HepG2 (cell line): ENCODE data around the gene CDT1. TPM values are rescaled to one million over a fixed set of nuclear protein-coding genes. Genes with fewer than 3 reads are reported as not detected.
A peak's percentile ranks its signal among the peaks of the same experiment; 100 is the strongest.

Source experiments
- FOXK2 ChIP-seq: fragments of 450-650 bp; IDR thresholded peaks from 2 replicates; pipeline ENCODE4 v1.6.1; 2016
- GTF2F1 ChIP-seq: fragments of 150-350 bp; IDR thresholded peaks from 2 replicates; pipeline ENCODE4 v1.6.1; 2014; ENCODE audit warnings: low read length
- HDAC2 ChIP-seq: sonication (generic); formaldehyde crosslinking; IDR thresholded peaks from 2 replicates; pipeline ENCODE4 v1.4.0; 2020; ENCODE audit warnings: missing genetic modification reagents
- HMG20B ChIP-seq: conservative IDR thresholded peaks from 2 replicates; pipeline ENCODE4 v1.6.1; 2016; ENCODE audit warnings: missing genetic modification reagents, missing compliant biosample characterization
- PAX8 ChIP-seq: sonication (generic); formaldehyde crosslinking; IDR thresholded peaks from 2 replicates; pipeline ENCODE4 v1.8.0; 2022; ENCODE audit warnings: mild to moderate bottlenecking, missing genetic modification reagents, borderline replicate concordance
- SNRNP70 ChIP-seq: fragments of 200-400 bp; formaldehyde crosslinking; IDR thresholded peaks from 2 replicates; pipeline ENCODE4 v1.6.1; 2017; ENCODE audit warnings: mild to moderate bottlenecking, low read depth, low read length, moderate library complexity
- ZNF235 ChIP-seq: sonication (generic); formaldehyde crosslinking; IDR thresholded peaks from 2 replicates; pipeline ENCODE4 v1.8.1; 2023; ENCODE audit warnings: mild to moderate bottlenecking, missing genetic modification reagents, borderline replicate concordance
- ZNF550 ChIP-seq: sonication (generic); formaldehyde crosslinking; IDR thresholded peaks from 2 replicates; pipeline ENCODE4 v1.4.0; 2020; ENCODE audit warnings: mild to moderate bottlenecking, missing genetic modification reagents, borderline replicate concordance
- ZNF709 ChIP-seq: sonication (generic); formaldehyde crosslinking; IDR thresholded peaks from 2 replicates; pipeline ENCODE4 v1.5.0; 2020; ENCODE audit warnings: mild to moderate bottlenecking, missing genetic modification reagents
- polyA plus RNA-seq, 8 experiments: library from polyadenylated mRNA; depleted of rRNA in 3 of 8; stranded (reverse) in 7 of 8; unstranded in 1 of 8; fragments of >200 nt; fragmentation: Illumina TruSeq in 4 of 8; extraction: Trizol in 4 of 8; gene quantifications; 2 replicates each; pipeline versions ENCODE4 v1.2.1 to v1.2.3, GENCODE V29; 2011 to 2016; ENCODE audit warnings: low read depth in 4 of 8, missing spikeins in 1 of 8, mixed read lengths in 1 of 8; ENCODE audit not compliant: insufficient read depth in 1 of 8
- total RNA-seq, 5 experiments: library from RNA; depleted of rRNA; stranded (reverse); fragments of >200 nt; fragmentation: Illumina TruSeq; extraction: Trizol; gene quantifications; 2 replicates each; pipeline ENCODE4 v1.2.3, GENCODE V29; 2016; ENCODE audit warnings: low read depth in 1 of 5
- TF ChIP-seq, protein P1 (sequence below): sonication (generic); formaldehyde crosslinking; IDR thresholded peaks from 2 replicates; pipeline ENCODE4 v1.5.0; 2020; ENCODE audit warnings: missing genetic modification reagents
- TF ChIP-seq, protein P2 (sequence below): sonication (generic); formaldehyde crosslinking; IDR thresholded peaks from 2 replicates; pipeline ENCODE4 v1.5.1; 2020; ENCODE audit warnings: mild to moderate bottlenecking, missing genetic modification reagents, borderline replicate concordance
- TF ChIP-seq, protein P3 (sequence below): sonication (generic); formaldehyde crosslinking; IDR thresholded peaks from 2 replicates; pipeline ENCODE4 v1.4.0; 2020; ENCODE audit warnings: missing genetic modification reagents, borderline replicate concordance
- TF ChIP-seq, protein P4 (sequence below): sonication (generic); formaldehyde crosslinking; IDR thresholded peaks from 2 replicates; pipeline ENCODE4 v1.4.0; 2020; ENCODE audit warnings: mild to moderate bottlenecking, missing genetic modification reagents
- TF ChIP-seq, protein P5 (sequence below): sonication (generic); formaldehyde crosslinking; IDR thresholded peaks from 2 replicates; pipeline ENCODE4 v1.4.0; 2020; ENCODE audit warnings: missing genetic modification reagents

Gene CDT1
- total and polyA plus RNA-seq, 2 of the 13 experiments (the other 11 are each of a cell fraction or from before 2014, with no cell fraction given) = 23.1 to 23.8 TPM

DNA sequence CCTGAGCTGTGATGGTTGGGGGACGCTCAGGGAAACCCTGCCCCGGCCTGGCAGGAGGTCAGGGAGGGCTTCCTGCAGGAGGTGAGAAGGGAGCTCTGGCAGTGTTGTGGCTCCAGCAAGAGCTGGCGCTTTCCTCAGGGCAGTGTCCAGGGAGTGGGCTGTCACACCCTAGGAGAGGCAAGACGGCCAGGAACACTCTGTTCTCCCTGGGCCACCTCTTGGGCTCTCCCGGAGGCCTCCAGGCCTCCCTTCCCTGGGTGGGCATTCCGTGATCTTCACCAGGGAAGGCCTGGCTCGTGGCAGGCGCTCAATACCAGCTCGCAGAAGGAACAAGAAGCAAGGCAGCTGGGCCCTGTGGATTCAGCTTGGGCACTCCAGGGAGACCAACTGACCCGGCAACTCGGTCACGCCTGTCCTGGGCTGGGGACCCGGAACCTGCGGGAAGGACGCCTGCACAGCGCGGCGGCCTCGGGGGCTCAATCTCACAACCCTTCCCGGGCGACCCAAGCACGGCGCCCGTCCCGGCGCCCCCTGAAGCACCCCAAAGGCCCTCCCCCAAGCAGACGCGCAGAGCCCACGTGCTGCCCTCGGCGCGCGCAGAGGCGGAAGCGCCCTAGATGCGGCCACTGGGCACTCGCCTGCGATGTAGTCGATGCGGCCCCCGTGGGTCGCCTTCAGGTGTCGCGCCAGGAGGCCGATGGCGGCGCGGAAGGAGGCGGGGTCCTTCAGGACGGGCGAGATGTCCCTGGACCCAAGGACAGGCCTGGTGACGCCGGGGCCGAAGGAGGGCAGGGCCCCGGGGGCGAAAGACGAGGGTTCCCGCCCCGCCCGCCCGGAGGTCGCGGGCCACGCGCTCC, 7.6 kb downstream of the CDT1 start (continued):
- peak; percentile 39 for TF ChIP-seq HDAC2 (CRISPR knock-in tag)
- TF ChIP-seq PAX8 = no peak
- TF ChIP-seq, protein P1, sequence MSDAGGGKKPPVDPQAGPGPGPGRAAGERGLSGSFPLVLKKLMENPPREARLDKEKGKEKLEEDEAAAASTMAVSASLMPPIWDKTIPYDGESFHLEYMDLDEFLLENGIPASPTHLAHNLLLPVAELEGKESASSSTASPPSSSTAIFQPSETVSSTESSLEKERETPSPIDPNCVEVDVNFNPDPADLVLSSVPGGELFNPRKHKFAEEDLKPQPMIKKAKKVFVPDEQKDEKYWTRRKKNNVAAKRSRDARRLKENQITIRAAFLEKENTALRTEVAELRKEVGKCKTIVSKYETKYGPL = no peak; the same call in 1 of the 2 replicates
- no peak for TF ChIP-seq GTF2F1
- no peak for TF ChIP-seq ZNF235
- TF ChIP-seq, protein P2, sequence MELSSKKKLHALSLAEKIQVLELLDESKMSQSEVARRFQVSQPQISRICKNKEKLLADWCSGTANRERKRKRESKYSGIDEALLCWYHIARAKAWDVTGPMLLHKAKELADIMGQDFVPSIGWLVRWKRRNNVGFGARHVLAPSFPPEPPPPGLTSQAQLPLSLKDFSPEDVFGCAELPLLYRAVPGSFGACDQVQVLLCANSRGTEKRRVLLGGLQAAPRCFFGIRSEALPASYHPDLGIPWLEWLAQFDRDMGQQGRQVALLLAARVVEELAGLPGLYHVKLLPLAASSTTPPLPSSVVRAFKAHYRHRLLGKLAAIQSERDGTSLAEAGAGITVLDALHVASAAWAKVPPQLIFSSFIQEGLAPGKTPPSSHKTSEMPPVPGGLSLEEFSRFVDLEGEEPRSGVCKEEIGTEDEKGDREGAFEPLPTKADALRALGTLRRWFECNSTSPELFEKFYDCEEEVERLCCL (CRISPR knock-in tag) = no peak; the same call in 1 of the 2 replicates
- no peak for TF ChIP-seq FOXK2
- TF ChIP-seq, protein P3, sequence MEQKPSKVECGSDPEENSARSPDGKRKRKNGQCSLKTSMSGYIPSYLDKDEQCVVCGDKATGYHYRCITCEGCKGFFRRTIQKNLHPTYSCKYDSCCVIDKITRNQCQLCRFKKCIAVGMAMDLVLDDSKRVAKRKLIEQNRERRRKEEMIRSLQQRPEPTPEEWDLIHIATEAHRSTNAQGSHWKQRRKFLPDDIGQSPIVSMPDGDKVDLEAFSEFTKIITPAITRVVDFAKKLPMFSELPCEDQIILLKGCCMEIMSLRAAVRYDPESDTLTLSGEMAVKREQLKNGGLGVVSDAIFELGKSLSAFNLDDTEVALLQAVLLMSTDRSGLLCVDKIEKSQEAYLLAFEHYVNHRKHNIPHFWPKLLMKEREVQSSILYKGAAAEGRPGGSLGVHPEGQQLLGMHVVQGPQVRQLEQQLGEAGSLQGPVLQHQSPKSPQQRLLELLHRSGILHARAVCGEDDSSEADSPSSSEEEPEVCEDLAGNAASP (CRISPR knock-in tag) = peak; percentile 10; the same call in 1 of the 2 replicates
- no peak for TF ChIP-seq SNRNP70
- TF ChIP-seq ZNF709 (CRISPR knock-in tag) = peak; percentile 86
- TF ChIP-seq, protein P4, sequence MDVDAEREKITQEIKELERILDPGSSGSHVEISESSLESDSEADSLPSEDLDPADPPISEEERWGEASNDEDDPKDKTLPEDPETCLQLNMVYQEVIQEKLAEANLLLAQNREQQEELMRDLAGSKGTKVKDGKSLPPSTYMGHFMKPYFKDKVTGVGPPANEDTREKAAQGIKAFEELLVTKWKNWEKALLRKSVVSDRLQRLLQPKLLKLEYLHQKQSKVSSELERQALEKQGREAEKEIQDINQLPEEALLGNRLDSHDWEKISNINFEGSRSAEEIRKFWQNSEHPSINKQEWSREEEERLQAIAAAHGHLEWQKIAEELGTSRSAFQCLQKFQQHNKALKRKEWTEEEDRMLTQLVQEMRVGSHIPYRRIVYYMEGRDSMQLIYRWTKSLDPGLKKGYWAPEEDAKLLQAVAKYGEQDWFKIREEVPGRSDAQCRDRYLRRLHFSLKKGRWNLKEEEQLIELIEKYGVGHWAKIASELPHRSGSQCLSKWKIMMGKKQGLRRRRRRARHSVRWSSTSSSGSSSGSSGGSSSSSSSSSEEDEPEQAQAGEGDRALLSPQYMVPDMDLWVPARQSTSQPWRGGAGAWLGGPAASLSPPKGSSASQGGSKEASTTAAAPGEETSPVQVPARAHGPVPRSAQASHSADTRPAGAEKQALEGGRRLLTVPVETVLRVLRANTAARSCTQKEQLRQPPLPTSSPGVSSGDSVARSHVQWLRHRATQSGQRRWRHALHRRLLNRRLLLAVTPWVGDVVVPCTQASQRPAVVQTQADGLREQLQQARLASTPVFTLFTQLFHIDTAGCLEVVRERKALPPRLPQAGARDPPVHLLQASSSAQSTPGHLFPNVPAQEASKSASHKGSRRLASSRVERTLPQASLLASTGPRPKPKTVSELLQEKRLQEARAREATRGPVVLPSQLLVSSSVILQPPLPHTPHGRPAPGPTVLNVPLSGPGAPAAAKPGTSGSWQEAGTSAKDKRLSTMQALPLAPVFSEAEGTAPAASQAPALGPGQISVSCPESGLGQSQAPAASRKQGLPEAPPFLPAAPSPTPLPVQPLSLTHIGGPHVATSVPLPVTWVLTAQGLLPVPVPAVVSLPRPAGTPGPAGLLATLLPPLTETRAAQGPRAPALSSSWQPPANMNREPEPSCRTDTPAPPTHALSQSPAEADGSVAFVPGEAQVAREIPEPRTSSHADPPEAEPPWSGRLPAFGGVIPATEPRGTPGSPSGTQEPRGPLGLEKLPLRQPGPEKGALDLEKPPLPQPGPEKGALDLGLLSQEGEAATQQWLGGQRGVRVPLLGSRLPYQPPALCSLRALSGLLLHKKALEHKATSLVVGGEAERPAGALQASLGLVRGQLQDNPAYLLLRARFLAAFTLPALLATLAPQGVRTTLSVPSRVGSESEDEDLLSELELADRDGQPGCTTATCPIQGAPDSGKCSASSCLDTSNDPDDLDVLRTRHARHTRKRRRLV (CRISPR knock-in tag) = peak; percentile 45; the same call in 1 of the 2 replicates
- no peak for TF ChIP-seq HMG20B
- TF ChIP-seq, protein P5, sequence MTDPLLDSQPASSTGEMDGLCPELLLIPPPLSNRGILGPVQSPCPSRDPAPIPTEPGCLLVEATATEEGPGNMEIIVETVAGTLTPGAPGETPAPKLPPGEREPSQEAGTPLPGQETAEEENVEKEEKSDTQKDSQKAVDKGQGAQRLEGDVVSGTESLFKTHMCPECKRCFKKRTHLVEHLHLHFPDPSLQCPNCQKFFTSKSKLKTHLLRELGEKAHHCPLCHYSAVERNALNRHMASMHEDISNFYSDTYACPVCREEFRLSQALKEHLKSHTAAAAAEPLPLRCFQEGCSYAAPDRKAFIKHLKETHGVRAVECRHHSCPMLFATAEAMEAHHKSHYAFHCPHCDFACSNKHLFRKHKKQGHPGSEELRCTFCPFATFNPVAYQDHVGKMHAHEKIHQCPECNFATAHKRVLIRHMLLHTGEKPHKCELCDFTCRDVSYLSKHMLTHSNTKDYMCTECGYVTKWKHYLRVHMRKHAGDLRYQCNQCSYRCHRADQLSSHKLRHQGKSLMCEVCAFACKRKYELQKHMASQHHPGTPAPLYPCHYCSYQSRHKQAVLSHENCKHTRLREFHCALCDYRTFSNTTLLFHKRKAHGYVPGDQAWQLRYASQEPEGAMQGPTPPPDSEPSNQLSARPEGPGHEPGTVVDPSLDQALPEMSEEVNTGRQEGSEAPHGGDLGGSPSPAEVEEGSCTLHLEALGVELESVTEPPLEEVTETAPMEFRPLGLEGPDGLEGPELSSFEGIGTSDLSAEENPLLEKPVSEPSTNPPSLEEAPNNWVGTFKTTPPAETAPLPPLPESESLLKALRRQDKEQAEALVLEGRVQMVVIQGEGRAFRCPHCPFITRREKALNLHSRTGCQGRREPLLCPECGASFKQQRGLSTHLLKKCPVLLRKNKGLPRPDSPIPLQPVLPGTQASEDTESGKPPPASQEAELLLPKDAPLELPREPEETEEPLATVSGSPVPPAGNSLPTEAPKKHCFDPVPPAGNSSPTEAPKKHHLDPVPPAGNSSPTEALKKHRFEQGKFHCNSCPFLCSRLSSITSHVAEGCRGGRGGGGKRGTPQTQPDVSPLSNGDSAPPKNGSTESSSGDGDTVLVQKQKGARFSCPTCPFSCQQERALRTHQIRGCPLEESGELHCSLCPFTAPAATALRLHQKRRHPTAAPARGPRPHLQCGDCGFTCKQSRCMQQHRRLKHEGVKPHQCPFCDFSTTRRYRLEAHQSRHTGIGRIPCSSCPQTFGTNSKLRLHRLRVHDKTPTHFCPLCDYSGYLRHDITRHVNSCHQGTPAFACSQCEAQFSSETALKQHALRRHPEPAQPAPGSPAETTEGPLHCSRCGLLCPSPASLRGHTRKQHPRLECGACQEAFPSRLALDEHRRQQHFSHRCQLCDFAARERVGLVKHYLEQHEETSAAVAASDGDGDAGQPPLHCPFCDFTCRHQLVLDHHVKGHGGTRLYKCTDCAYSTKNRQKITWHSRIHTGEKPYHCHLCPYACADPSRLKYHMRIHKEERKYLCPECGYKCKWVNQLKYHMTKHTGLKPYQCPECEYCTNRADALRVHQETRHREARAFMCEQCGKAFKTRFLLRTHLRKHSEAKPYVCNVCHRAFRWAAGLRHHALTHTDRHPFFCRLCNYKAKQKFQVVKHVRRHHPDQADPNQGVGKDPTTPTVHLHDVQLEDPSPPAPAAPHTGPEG (CRISPR knock-in tag) = no peak
- TF ChIP-seq ZNF550 (CRISPR knock-in tag) = no peak
